Measurements from ENCODE around the gene YLPM1. TPM values are rescaled to one million over a fixed set of nuclear protein-coding genes. Genes with fewer than 3 reads are reported as not detected.

Gene YLPM1
- total RNA-seq, 1 donor from 2014 or later, result 74.9 TPM

DNA sequence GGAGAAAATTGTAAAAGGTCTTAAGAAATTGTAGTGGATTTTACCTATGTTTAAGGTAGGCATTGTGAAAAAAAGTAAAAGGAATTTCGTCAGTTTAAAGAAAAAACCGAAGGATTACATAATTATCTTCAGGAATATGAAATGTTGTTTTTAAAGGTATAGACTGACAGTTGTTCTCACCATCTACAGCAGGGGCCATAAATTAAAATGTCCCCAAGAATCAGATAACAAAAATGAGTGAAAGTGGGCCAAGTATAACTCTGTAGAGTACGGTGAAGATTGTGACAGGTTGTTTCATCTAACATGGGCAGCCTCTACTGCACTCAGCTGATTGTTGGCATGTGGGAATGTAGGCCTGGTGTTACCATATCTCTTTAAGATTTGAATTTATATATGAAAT lies 38.3 kb downstream of the YLPM1 start:
- H3K27me3 Mint-ChIP-seq (ENCODE audit: unreplicated experiment), result no peaks in the 10 kb centered on the region
- H3K36me3 Mint-ChIP-seq (ENCODE audit: low read depth, unreplicated experiment), result peaks cover 27% of the 10 kb centered on the region
- no peak overlapping the region for H3K27ac Mint-ChIP-seq (ENCODE audit: unreplicated experiment)
- TF ChIP-seq, protein P1, sequence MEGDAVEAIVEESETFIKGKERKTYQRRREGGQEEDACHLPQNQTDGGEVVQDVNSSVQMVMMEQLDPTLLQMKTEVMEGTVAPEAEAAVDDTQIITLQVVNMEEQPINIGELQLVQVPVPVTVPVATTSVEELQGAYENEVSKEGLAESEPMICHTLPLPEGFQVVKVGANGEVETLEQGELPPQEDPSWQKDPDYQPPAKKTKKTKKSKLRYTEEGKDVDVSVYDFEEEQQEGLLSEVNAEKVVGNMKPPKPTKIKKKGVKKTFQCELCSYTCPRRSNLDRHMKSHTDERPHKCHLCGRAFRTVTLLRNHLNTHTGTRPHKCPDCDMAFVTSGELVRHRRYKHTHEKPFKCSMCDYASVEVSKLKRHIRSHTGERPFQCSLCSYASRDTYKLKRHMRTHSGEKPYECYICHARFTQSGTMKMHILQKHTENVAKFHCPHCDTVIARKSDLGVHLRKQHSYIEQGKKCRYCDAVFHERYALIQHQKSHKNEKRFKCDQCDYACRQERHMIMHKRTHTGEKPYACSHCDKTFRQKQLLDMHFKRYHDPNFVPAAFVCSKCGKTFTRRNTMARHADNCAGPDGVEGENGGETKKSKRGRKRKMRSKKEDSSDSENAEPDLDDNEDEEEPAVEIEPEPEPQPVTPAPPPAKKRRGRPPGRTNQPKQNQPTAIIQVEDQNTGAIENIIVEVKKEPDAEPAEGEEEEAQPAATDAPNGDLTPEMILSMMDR (IDR thresholded peaks at IDR 0.05; ENCODE audit: unreplicated experiment), result no peak
- no peaks in the 10 kb centered on the region for H3K9me3 Mint-ChIP-seq (ENCODE audit: unreplicated experiment)
- peaks cover 1% of the 10 kb centered on the region for H3K4me1 Mint-ChIP-seq (ENCODE audit: unreplicated experiment)
- DNase-seq (ENCODE audit: low spot score), result no peak
- no peak overlapping the region for H3K4me3 Mint-ChIP-seq (ENCODE audit: unreplicated experiment)

DNA sequence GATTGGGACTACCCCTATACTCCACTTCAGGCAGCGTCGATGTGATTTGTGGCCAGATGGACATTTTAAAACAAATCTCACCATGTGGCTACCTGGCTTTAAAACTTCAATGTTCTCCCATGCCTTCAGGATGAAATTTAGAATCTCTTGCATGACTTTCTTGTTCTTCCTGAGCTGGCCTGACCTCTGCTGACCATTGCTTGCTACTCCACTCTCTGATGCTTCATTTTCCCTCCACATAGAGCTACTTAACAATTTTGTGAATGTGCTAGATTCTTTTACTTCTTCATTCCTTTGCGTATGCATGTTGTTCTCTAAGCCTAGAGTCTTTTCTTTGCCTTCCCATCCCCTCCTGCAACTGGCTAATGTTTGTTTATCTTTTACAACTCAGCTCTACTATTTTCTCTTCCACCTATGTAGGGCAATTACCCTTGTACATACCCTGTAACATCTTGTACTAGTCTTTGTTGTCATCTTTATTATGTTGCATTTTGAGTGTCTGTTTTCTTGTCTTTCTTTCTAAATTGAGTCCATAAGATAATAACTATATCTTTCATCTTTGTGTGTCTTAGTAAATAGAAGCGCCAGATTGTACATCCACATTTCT lies 41.2 kb downstream of the YLPM1 start:
- Mint-ChIP-seq H3K27me3 (ENCODE audit: unreplicated experiment) (no peaks in the 10 kb centered on the region), H3K4me3 (ENCODE audit: unreplicated experiment) (no peak overlapping the region), H3K4me1 (ENCODE audit: unreplicated experiment) (no peaks in the 10 kb centered on the region), H3K36me3 (ENCODE audit: low read depth, unreplicated experiment) (peaks cover 11% of the 10 kb centered on the region), H3K9me3 (ENCODE audit: unreplicated experiment) (no peaks in the 10 kb centered on the region), H3K27ac (ENCODE audit: unreplicated experiment) (peak overlapping the region; percentile 7)
- TF ChIP-seq, protein P1 (IDR thresholded peaks at IDR 0.05; ENCODE audit: unreplicated experiment), result peak; percentile 65
- DNase-seq (ENCODE audit: low spot score), result peak; percentile 48

DNA sequence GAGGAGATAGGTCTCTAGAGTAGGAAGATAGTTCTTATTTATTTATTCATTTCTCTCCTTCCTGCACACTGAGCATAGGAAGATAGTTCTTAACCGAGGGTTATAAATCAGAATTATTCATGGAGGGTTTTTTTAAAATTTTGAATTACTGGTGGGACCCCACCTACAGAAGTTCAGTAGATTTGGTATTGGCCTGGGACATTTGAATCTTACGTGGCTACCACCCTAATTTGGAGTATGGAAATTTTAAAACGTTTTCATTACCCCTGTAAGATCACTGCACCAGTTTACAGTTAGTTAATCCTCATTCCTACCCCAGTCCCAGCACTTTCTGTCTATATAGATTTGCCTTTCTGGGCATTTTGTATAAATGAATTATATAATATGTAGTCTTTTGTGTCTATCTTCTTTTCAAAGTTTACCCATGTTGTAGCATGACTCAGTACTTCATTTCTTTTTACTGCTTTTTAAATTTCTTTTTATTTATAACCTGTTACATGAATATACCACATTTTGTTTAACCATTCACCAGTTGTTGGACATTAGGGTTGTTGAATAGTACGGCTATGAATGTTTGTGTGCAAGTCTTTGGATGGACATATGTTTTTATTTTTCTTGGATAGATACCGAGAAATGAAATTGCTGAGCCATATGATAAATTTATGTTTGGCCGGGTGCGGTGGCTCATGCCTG lies 44.9 kb downstream of the YLPM1 start:
- H3K27ac Mint-ChIP-seq (ENCODE audit: unreplicated experiment), result no peak overlapping the region
- no peaks in the 10 kb centered on the region for H3K4me1 Mint-ChIP-seq (ENCODE audit: unreplicated experiment)
- H3K27me3 Mint-ChIP-seq (ENCODE audit: unreplicated experiment), result no peaks in the 10 kb centered on the region
- TF ChIP-seq, protein P1 (IDR thresholded peaks at IDR 0.05; ENCODE audit: unreplicated experiment), result no peak
- H3K9me3 Mint-ChIP-seq (ENCODE audit: unreplicated experiment), result no peaks in the 10 kb centered on the region
- no peak overlapping the region for H3K4me3 Mint-ChIP-seq (ENCODE audit: unreplicated experiment)
- no peak for DNase-seq (ENCODE audit: low spot score)
- H3K36me3 Mint-ChIP-seq (ENCODE audit: low read depth, unreplicated experiment), result peaks cover 23% of the 10 kb centered on the region

DNA sequence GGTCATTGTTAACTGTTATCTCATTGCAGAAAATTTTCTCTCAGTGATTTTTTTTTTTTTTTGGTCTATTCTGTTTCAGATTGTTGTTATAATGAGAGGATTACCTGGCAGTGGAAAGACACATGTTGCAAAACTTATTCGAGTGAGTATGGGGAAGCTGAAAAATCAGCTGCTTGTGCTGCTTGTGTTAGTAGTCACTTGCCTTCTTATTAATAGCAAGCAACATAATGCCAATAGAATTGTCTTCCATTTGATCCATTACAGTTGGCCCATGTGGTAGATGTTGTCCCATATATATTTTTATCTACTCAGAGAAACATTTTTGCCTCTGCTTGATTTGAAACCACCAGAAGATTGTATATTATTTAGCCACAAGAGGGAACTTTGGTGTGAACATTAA lies 53.0 kb downstream of the YLPM1 start:
- no peak for DNase-seq (ENCODE audit: low spot score)
- Mint-ChIP-seq H3K27ac (ENCODE audit: unreplicated experiment) (peak overlapping the region; percentile 22), H3K36me3 (ENCODE audit: low read depth, unreplicated experiment) (peaks cover 16% of the 10 kb centered on the region)

More for the DNA sequence above, 53.0 kb downstream of the YLPM1 start:
- H3K9me3 Mint-ChIP-seq (ENCODE audit: unreplicated experiment), result no peaks in the 10 kb centered on the region
- H3K4me3 Mint-ChIP-seq (ENCODE audit: unreplicated experiment), result no peak overlapping the region
- TF ChIP-seq, protein P1 (IDR thresholded peaks at IDR 0.05; ENCODE audit: unreplicated experiment), result no peak
- H3K4me1 Mint-ChIP-seq (ENCODE audit: unreplicated experiment), result no peaks in the 10 kb centered on the region
- H3K27me3 Mint-ChIP-seq (ENCODE audit: unreplicated experiment), result no peaks in the 10 kb centered on the region
